ENCODE data around the gene ADCK2.

- TF ChIP-seq CTCF (IDR thresholded peaks at IDR 0.05; ENCODE audit: insufficient read depth, low read length) (no peak), POLR2AphosphoS5 (IDR thresholded peaks at IDR 0.05; ENCODE audit: low read depth) (no peak)
Measured at GRCh38 chr7:140678081-140678815, 5.5 kb downstream of the ADCK2 start.
